DMS 273 (cell line): Measurements from ENCODE around the gene TSPY3.
"Not testable (repeated sequence)": the region's sequence is repeated elsewhere in the genome, so short reads cannot be mapped to it uniquely, and the experiment has no call there.

Experiments
- DNase-seq: peaks from one replicate; lab custom pipeline; 2025; ENCODE audit not compliant: unreplicated experiment; lab: John Stamatoyannopoulos, UW

TSPY3 gene

GRCh38 chrY:9398121-9398520 is at the start of gene TSPY3:
Gene TSPY3 (plus strand): TSS chrY:9398421. CDS start chrY:9398467, 46 bp downstream.
- DNase-seq = not testable (repeated sequence)

DNA sequence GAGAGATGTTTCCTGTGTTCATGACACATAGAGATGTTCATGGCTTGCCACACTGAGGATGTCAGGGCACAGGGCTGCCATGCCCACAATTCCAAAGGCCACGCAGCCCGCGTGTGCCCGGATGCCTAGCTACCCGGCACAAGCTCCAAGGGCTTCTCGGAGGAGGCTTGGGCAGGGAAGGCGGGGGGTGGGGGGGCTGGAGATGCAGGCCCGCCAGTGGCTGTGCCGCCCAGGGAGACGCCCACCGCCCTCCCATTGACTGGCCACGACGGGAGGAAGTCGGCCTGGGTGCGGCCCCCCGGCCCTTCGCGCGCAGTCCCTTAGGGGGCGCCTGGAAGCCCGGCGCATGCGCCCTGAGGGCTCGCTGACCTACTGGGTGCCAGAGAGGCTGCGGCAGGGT is 40.7 kb upstream of the TSPY3 start, which contains the start of gene TSPY8:
Gene TSPY8, plus strand, starts transcription at position 301 of the 400 bp plus-strand sequence. Its CDS starts 46 bp downstream, at position 347.
- DNase-seq = not testable (repeated sequence)

- DNase-seq = not testable (repeated sequence)
Observed at GRCh38 chrY:9396527-9396926, 1.7 kb upstream of the TSPY3 start.
